ENCODE measurements around the gene PTPRQ.
"Not testable (repeated sequence)": the region's sequence is repeated elsewhere in the genome, so short reads cannot be mapped to it uniquely, and the experiment has no call there.

The PTPRQ gene

GRCh38 chr12:80662586-80662985 is 218.6 kb downstream of the PTPRQ start:
- H3K9ac ChIP-seq (ENCODE audit: low read depth, low read length): no peak overlapping the region
- no peaks in the 10 kb centered on the region for H3K4me1 ChIP-seq (ENCODE audit: control insufficient read depth, insufficient read depth, low read length)
- H3K36me3 ChIP-seq (ENCODE audit: control insufficient read depth, insufficient read depth, low read length): no peaks in the 10 kb centered on the region
- no peaks in the 10 kb centered on the region for H3K9me3 ChIP-seq (ENCODE audit: control insufficient read depth, insufficient read depth, low read length)
- H3K27me3 ChIP-seq (ENCODE audit: control insufficient read depth, insufficient read depth, low read length): no peaks in the 10 kb centered on the region
- H3K4me3 ChIP-seq (ENCODE audit: low read depth, low read length): no peak overlapping the region

GRCh38 chr12:80670214-80670613 is 226.2 kb downstream of the PTPRQ start:
- Histone ChIP-seq H3K27me3 (ENCODE audit: control insufficient read depth, insufficient read depth, low read length) (no peaks in the 10 kb centered on the region), H3K9ac (ENCODE audit: low read depth, low read length) (no peak overlapping the region), H3K4me3 (ENCODE audit: low read depth, low read length) (no peak overlapping the region), H3K36me3 (ENCODE audit: control insufficient read depth, insufficient read depth, low read length) (no peaks in the 10 kb centered on the region), H3K9me3 (ENCODE audit: control insufficient read depth, insufficient read depth, low read length) (no peaks in the 10 kb centered on the region), H3K4me1 (ENCODE audit: control insufficient read depth, insufficient read depth, low read length) (no peaks in the 10 kb centered on the region)

GRCh38 chr12:80676042-80676636 is 232.1 kb downstream of the PTPRQ start:
- not testable (repeated sequence) for H3K4me3 ChIP-seq (ENCODE audit: low read depth, low read length); H3K9me3 ChIP-seq (ENCODE audit: control insufficient read depth, insufficient read depth, low read length); H3K4me1 ChIP-seq (ENCODE audit: control insufficient read depth, insufficient read depth, low read length); H3K27me3 ChIP-seq (ENCODE audit: control insufficient read depth, insufficient read depth, low read length); H3K9ac ChIP-seq (ENCODE audit: low read depth, low read length); H3K36me3 ChIP-seq (ENCODE audit: control insufficient read depth, insufficient read depth, low read length)

GRCh38 chr12:80676856-80677255 is 232.8 kb downstream of the PTPRQ start:
- Histone ChIP-seq H3K9ac (ENCODE audit: low read depth, low read length) (no peak overlapping the region), H3K9me3 (ENCODE audit: control insufficient read depth, insufficient read depth, low read length) (no peaks in the 10 kb centered on the region), H3K27me3 (ENCODE audit: control insufficient read depth, insufficient read depth, low read length) (no peaks in the 10 kb centered on the region), H3K36me3 (ENCODE audit: control insufficient read depth, insufficient read depth, low read length) (no peaks in the 10 kb centered on the region), H3K4me1 (ENCODE audit: control insufficient read depth, insufficient read depth, low read length) (peaks cover 4% of the 10 kb centered on the region), H3K4me3 (ENCODE audit: low read depth, low read length) (no peak overlapping the region)

GRCh38 chr12:80677994-80678393 is 234.0 kb downstream of the PTPRQ start:
- Histone ChIP-seq H3K9me3 (ENCODE audit: control insufficient read depth, insufficient read depth, low read length) (no peaks in the 10 kb centered on the region), H3K4me3 (ENCODE audit: low read depth, low read length) (no peak overlapping the region), H3K36me3 (ENCODE audit: control insufficient read depth, insufficient read depth, low read length) (no peaks in the 10 kb centered on the region), H3K27me3 (ENCODE audit: control insufficient read depth, insufficient read depth, low read length) (no peaks in the 10 kb centered on the region), H3K4me1 (ENCODE audit: control insufficient read depth, insufficient read depth, low read length) (peaks cover 4% of the 10 kb centered on the region), H3K9ac (ENCODE audit: low read depth, low read length) (no peak overlapping the region)

- peaks cover 7% of the 10 kb centered on the region for H3K4me1 ChIP-seq (ENCODE audit: control insufficient read depth, insufficient read depth, low read length)
- no peaks in the 10 kb centered on the region for H3K36me3 ChIP-seq (ENCODE audit: control insufficient read depth, insufficient read depth, low read length)
- no peak overlapping the region for H3K4me3 ChIP-seq (ENCODE audit: low read depth, low read length)
- H3K9me3 ChIP-seq (ENCODE audit: control insufficient read depth, insufficient read depth, low read length): no peaks in the 10 kb centered on the region
- no peaks in the 10 kb centered on the region for H3K27me3 ChIP-seq (ENCODE audit: control insufficient read depth, insufficient read depth, low read length)
- no peak overlapping the region for H3K9ac ChIP-seq (ENCODE audit: low read depth, low read length)
Observed at GRCh38 chr12:80679346-80680131, 235.5 kb downstream of the PTPRQ start.

- Histone ChIP-seq H3K4me1 (ENCODE audit: control insufficient read depth, insufficient read depth, low read length) (peaks cover 4% of the 10 kb centered on the region), H3K4me3 (ENCODE audit: low read depth, low read length) (no peak overlapping the region), H3K9me3 (ENCODE audit: control insufficient read depth, insufficient read depth, low read length) (no peaks in the 10 kb centered on the region)
Observed at GRCh38 chr12:80681287-80681686, 237.3 kb downstream of the PTPRQ start.

GRCh38 chr12:80681786-80682185 is 237.8 kb downstream of the PTPRQ start:
- no peaks in the 10 kb centered on the region for H3K36me3 ChIP-seq (ENCODE audit: control insufficient read depth, insufficient read depth, low read length)
- H3K27me3 ChIP-seq (ENCODE audit: control insufficient read depth, insufficient read depth, low read length): no peaks in the 10 kb centered on the region
- H3K4me1 ChIP-seq (ENCODE audit: control insufficient read depth, insufficient read depth, low read length): peaks cover 4% of the 10 kb centered on the region
- no peak overlapping the region for H3K9ac ChIP-seq (ENCODE audit: low read depth, low read length)
- no peaks in the 10 kb centered on the region for H3K9me3 ChIP-seq (ENCODE audit: control insufficient read depth, insufficient read depth, low read length)
- H3K4me3 ChIP-seq (ENCODE audit: low read depth, low read length): no peak overlapping the region

More at GRCh38 chr12:80681287-80681686, 237.3 kb downstream of the PTPRQ start:
- Histone ChIP-seq H3K27me3 (ENCODE audit: control insufficient read depth, insufficient read depth, low read length) (no peaks in the 10 kb centered on the region), H3K36me3 (ENCODE audit: control insufficient read depth, insufficient read depth, low read length) (no peaks in the 10 kb centered on the region), H3K9ac (ENCODE audit: low read depth, low read length) (no peak overlapping the region)

GRCh38 chr12:80684077-80684495 is 240.1 kb downstream of the PTPRQ start:
- no peaks in the 10 kb centered on the region for H3K9me3 ChIP-seq (ENCODE audit: control insufficient read depth, insufficient read depth, low read length)
- H3K36me3 ChIP-seq (ENCODE audit: control insufficient read depth, insufficient read depth, low read length): no peaks in the 10 kb centered on the region
- peak overlapping the region; percentile 7 for H3K4me3 ChIP-seq (ENCODE audit: low read depth, low read length)
- H3K4me1 ChIP-seq (ENCODE audit: control insufficient read depth, insufficient read depth, low read length): peaks cover 4% of the 10 kb centered on the region
- no peaks in the 10 kb centered on the region for H3K27me3 ChIP-seq (ENCODE audit: control insufficient read depth, insufficient read depth, low read length)
- no peak overlapping the region for H3K9ac ChIP-seq (ENCODE audit: low read depth, low read length)

GRCh38 chr12:80690090-80690489 is 246.1 kb downstream of the PTPRQ start:
- Histone ChIP-seq H3K27me3 (ENCODE audit: control insufficient read depth, insufficient read depth, low read length) (no peaks in the 10 kb centered on the region), H3K9me3 (ENCODE audit: control insufficient read depth, insufficient read depth, low read length) (no peaks in the 10 kb centered on the region), H3K4me3 (ENCODE audit: low read depth, low read length) (no peak overlapping the region), H3K36me3 (ENCODE audit: control insufficient read depth, insufficient read depth, low read length) (no peaks in the 10 kb centered on the region), H3K9ac (ENCODE audit: low read depth, low read length) (no peak overlapping the region), H3K4me1 (ENCODE audit: control insufficient read depth, insufficient read depth, low read length) (no peaks in the 10 kb centered on the region)

- H3K4me3 ChIP-seq (ENCODE audit: low read depth, low read length): no peak overlapping the region
Observed at GRCh38 chr12:80690513-80690912, 246.5 kb downstream of the PTPRQ start.

GRCh38 chr12:80692114-80692513 is 248.1 kb downstream of the PTPRQ start:
- no peaks in the 10 kb centered on the region for H3K27me3 ChIP-seq (ENCODE audit: control insufficient read depth, insufficient read depth, low read length)
- H3K9me3 ChIP-seq (ENCODE audit: control insufficient read depth, insufficient read depth, low read length): no peaks in the 10 kb centered on the region
- H3K36me3 ChIP-seq (ENCODE audit: control insufficient read depth, insufficient read depth, low read length): no peaks in the 10 kb centered on the region
- no peak overlapping the region for H3K9ac ChIP-seq (ENCODE audit: low read depth, low read length)
- H3K4me1 ChIP-seq (ENCODE audit: control insufficient read depth, insufficient read depth, low read length): no peaks in the 10 kb centered on the region
- H3K4me3 ChIP-seq (ENCODE audit: low read depth, low read length): no peak overlapping the region

More at GRCh38 chr12:80690513-80690912, 246.5 kb downstream of the PTPRQ start:
- H3K9me3 ChIP-seq (ENCODE audit: control insufficient read depth, insufficient read depth, low read length): no peaks in the 10 kb centered on the region
- no peak overlapping the region for H3K9ac ChIP-seq (ENCODE audit: low read depth, low read length)
- no peaks in the 10 kb centered on the region for H3K4me1 ChIP-seq (ENCODE audit: control insufficient read depth, insufficient read depth, low read length)
- H3K36me3 ChIP-seq (ENCODE audit: control insufficient read depth, insufficient read depth, low read length): no peaks in the 10 kb centered on the region
- H3K27me3 ChIP-seq (ENCODE audit: control insufficient read depth, insufficient read depth, low read length): no peaks in the 10 kb centered on the region

All from iPS-15b (cell line).